Type B pancreatic cell (in vitro differentiated cells): ENCODE measurements around the gene PODNL1. TPM values are rescaled to one million over a fixed set of nuclear protein-coding genes. Genes with fewer than 3 reads are reported as not detected.

Experiments
- DNase-seq: peaks from one replicate; pipeline ENCODE4 v3.0.0; 2021; ENCODE audit warnings: mixed read lengths; ENCODE audit not compliant: unreplicated experiment; ENCODE audit errors: extremely low spot score
- H3K27ac Mint-ChIP-seq: 2 replicates; pipeline ENCODE4 v1.8.0; 2021; ENCODE audit warnings: mild to moderate bottlenecking, mixed read lengths
- H3K27me3 Mint-ChIP-seq: 2 replicates; pipeline ENCODE4 v1.8.0; 2021; ENCODE audit warnings: mixed read lengths
- H3K36me3 Mint-ChIP-seq: 2 replicates; pipeline ENCODE4 v1.8.0; 2021; ENCODE audit warnings: mixed read lengths
- H3K4me1 Mint-ChIP-seq: one replicate; pipeline ENCODE4 v1.8.0; 2021; ENCODE audit warnings: mixed read lengths; ENCODE audit not compliant: unreplicated experiment
- H3K4me3 Mint-ChIP-seq: 2 replicates; pipeline ENCODE4 v1.8.0; 2021; ENCODE audit warnings: mild to moderate bottlenecking, mixed read lengths
- H3K9me3 Mint-ChIP-seq: 2 replicates; pipeline ENCODE4 v1.8.0; 2021; ENCODE audit warnings: mixed read lengths
- total RNA-seq: library from RNA; stranded (reverse); gene quantifications from 2 replicates; pipeline ENCODE4 v1.2.1, GENCODE V29; 2021; ENCODE audit warnings: low replicate concordance
- TF ChIP-seq, protein P1 (sequence below): fragments of 200-600 bp; sonication (generic); conservative IDR thresholded peaks from 2 replicates; pipeline ENCODE4 v1.5.0; 2021; ENCODE audit warnings: antibody characterized with exemption, mild to moderate bottlenecking

PODNL1 gene
- total RNA-seq, 1 donor from 2014 or later, result 0.75 TPM

GRCh38 chr19:13896227-13896626 is 42.0 kb downstream of the PODNL1 start:
- DNase-seq, result no peak
- no peak overlapping the region for H3K27ac Mint-ChIP-seq
- TF ChIP-seq, protein P1, sequence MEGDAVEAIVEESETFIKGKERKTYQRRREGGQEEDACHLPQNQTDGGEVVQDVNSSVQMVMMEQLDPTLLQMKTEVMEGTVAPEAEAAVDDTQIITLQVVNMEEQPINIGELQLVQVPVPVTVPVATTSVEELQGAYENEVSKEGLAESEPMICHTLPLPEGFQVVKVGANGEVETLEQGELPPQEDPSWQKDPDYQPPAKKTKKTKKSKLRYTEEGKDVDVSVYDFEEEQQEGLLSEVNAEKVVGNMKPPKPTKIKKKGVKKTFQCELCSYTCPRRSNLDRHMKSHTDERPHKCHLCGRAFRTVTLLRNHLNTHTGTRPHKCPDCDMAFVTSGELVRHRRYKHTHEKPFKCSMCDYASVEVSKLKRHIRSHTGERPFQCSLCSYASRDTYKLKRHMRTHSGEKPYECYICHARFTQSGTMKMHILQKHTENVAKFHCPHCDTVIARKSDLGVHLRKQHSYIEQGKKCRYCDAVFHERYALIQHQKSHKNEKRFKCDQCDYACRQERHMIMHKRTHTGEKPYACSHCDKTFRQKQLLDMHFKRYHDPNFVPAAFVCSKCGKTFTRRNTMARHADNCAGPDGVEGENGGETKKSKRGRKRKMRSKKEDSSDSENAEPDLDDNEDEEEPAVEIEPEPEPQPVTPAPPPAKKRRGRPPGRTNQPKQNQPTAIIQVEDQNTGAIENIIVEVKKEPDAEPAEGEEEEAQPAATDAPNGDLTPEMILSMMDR, result no peak
- H3K4me3 Mint-ChIP-seq, result no peak overlapping the region
- no peaks in the 10 kb centered on the region for H3K36me3 Mint-ChIP-seq
- H3K27me3 Mint-ChIP-seq, result no peaks in the 10 kb centered on the region
- H3K4me1 Mint-ChIP-seq, result no peaks in the 10 kb centered on the region
- H3K9me3 Mint-ChIP-seq, result no peaks in the 10 kb centered on the region

DNA sequence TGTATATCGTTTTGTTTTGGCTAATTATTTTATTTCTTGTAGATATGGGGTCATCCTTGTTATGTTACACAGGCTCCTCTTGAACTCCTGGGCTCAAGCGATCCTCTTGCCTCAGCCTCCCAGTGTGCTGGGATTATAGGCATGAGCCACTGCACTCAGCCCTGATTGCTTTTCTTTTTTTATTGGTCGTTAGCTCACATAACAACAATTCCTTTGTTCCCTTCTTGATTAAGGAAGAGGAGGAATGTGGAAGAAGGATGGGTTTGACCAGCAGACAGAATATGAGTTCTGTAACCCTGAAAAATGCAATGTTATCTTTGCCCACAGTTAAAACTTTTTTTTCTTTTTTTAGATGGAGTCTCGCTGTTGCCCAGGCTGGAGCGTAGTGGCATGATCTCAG is 43.7 kb downstream of the PODNL1 start:
- no peaks in the 10 kb centered on the region for H3K27me3 Mint-ChIP-seq
- no peak overlapping the region for H3K27ac Mint-ChIP-seq
- no peak overlapping the region for H3K4me3 Mint-ChIP-seq

GRCh38 chr19:13892870-13893269 is 45.3 kb downstream of the PODNL1 start:
- Mint-ChIP-seq H3K27me3 (no peaks in the 10 kb centered on the region), H3K4me1 (no peaks in the 10 kb centered on the region), H3K4me3 (no peak overlapping the region), H3K36me3 (no peaks in the 10 kb centered on the region), H3K9me3 (no peaks in the 10 kb centered on the region), H3K27ac (no peak overlapping the region)
- TF ChIP-seq, protein P1, result no peak
- DNase-seq, result no peak

More for the DNA sequence above, 43.7 kb downstream of the PODNL1 start:
- no peak for DNase-seq
- H3K36me3 Mint-ChIP-seq, result no peaks in the 10 kb centered on the region
- no peaks in the 10 kb centered on the region for H3K4me1 Mint-ChIP-seq
- TF ChIP-seq, protein P1, result no peak
- no peaks in the 10 kb centered on the region for H3K9me3 Mint-ChIP-seq

- Mint-ChIP-seq H3K36me3 (no peaks in the 10 kb centered on the region), H3K27me3 (no peaks in the 10 kb centered on the region), H3K4me3 (no peak overlapping the region), H3K27ac (no peak overlapping the region), H3K4me1 (no peaks in the 10 kb centered on the region), H3K9me3 (no peaks in the 10 kb centered on the region)
- DNase-seq, result no peak
- TF ChIP-seq, protein P1, result no peak
Observed at GRCh38 chr19:13890136-13890535, 48.1 kb downstream of the PODNL1 start.

- no peak for DNase-seq
- Mint-ChIP-seq H3K4me1 (peaks cover 4% of the 10 kb centered on the region), H3K36me3 (no peaks in the 10 kb centered on the region), H3K9me3 (no peaks in the 10 kb centered on the region), H3K27me3 (no peaks in the 10 kb centered on the region), H3K27ac (no peak overlapping the region), H3K4me3 (no peak overlapping the region)
- TF ChIP-seq, protein P1, result no peak
Observed at GRCh38 chr19:13888281-13888680, 49.9 kb downstream of the PODNL1 start.

DNA sequence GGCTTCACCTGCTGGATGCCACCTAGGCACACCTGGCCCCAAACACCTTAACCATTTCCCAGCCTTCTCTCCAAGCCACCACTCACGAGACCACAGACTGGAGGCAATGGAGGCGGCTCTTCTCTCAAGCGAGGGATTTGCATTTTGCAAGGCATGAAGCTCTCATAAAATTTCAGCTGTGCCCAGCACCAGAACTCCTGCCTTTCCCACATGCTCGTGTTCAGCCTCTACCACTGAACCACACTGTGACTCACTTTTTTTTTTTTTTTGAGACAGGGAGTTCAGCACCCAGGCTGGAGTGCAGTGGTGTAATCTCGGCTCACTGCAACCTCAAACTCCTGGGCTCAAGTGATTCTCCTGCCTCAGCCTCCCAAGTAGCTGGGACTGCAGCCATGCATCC is 50.7 kb downstream of the PODNL1 start:
- no peaks in the 10 kb centered on the region for H3K9me3 Mint-ChIP-seq
- no peak overlapping the region for H3K27ac Mint-ChIP-seq
- TF ChIP-seq, protein P1, result no peak
- H3K36me3 Mint-ChIP-seq, result no peaks in the 10 kb centered on the region
- no peaks in the 10 kb centered on the region for H3K27me3 Mint-ChIP-seq
- no peak overlapping the region for H3K4me3 Mint-ChIP-seq
- peaks cover 4% of the 10 kb centered on the region for H3K4me1 Mint-ChIP-seq
- no peak for DNase-seq
